Transverse colon (tissue), 4 donors: ENCODE measurements around the gene KEAP1.

Experiments
- EP300 ChIP-seq: sonication (generic); formaldehyde crosslinking; IDR thresholded peaks from one replicate; pipeline ENCODE4 v1.6.1; 2017; ENCODE audit warnings: antibody characterized with exemption, low read depth
- POLR2A ChIP-seq: fragments of 450-650 bp; IDR thresholded peaks from one replicate; pipeline ENCODE4 v1.6.1; 2016; ENCODE audit warnings: antibody characterized with exemption, mild to moderate bottlenecking, moderate library complexity
- POLR2AphosphoS5 ChIP-seq, 3 donors: sonication (generic); formaldehyde crosslinking; IDR thresholded peaks; one replicate each; pipeline ENCODE4 v1.6.1; 2016; ENCODE audit warnings: antibody characterized with exemption in 3 of 3
- TF ChIP-seq, protein P1 (sequence below), 5 experiments: fragments of 200-600 bp in 3 of 5; fragments of 450-650 bp in 2 of 5; sonication (generic) in 3 of 5; IDR thresholded peaks; 1 replicate in 2 of 5; 2 replicates in 3 of 5; pipeline ENCODE4 v1.5.1; 2016 to 2017; ENCODE audit warnings: antibody characterized with exemption in 5 of 5, inconsistent platforms in 3 of 5, mild to moderate bottlenecking in 2 of 5, moderate library complexity in 1 of 5

GRCh38 chr19:10503002-10503789 is at the start of gene KEAP1:
- TF ChIP-seq, protein P1, sequence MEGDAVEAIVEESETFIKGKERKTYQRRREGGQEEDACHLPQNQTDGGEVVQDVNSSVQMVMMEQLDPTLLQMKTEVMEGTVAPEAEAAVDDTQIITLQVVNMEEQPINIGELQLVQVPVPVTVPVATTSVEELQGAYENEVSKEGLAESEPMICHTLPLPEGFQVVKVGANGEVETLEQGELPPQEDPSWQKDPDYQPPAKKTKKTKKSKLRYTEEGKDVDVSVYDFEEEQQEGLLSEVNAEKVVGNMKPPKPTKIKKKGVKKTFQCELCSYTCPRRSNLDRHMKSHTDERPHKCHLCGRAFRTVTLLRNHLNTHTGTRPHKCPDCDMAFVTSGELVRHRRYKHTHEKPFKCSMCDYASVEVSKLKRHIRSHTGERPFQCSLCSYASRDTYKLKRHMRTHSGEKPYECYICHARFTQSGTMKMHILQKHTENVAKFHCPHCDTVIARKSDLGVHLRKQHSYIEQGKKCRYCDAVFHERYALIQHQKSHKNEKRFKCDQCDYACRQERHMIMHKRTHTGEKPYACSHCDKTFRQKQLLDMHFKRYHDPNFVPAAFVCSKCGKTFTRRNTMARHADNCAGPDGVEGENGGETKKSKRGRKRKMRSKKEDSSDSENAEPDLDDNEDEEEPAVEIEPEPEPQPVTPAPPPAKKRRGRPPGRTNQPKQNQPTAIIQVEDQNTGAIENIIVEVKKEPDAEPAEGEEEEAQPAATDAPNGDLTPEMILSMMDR (IDR thresholded peaks at IDR 0.05) = no peak
- peak in 1 of 3 donors; percentile 5 for TF ChIP-seq POLR2AphosphoS5 (IDR thresholded peaks at IDR 0.05)
- no peak for TF ChIP-seq EP300
- TF ChIP-seq POLR2A = no peak
